HAP-1 (cell line): Measurements from ENCODE around the gene TAF8.

Experiments used
- DNase-seq, 2 experiments: peaks; one replicate each; pipeline ENCODE4 v3.0.0-alpha.2; 2016 to 2020; ENCODE audit warnings: low spot score in 2 of 2
- H3K27me3 ChIP-seq: fragments of 250-450 bp; sonication (Bioruptor Pico); 2 replicates; pipeline ENCODE4 v1.5.1; 2020; ENCODE audit warnings: low read depth, mild to moderate bottlenecking, moderate library complexity
- H3K36me3 ChIP-seq: fragments of 250-450 bp; sonication (Bioruptor Pico); replicated peaks from 2 replicates; pipeline ENCODE4 v1.5.1; 2020; ENCODE audit warnings: mild to moderate bottlenecking
- H3K4me1 ChIP-seq: fragments of 250-450 bp; sonication (Bioruptor Pico); 2 replicates; pipeline ENCODE4 v1.5.1; 2020; ENCODE audit warnings: mild to moderate bottlenecking
- H3K4me3 ChIP-seq: fragments of 250-450 bp; sonication (Bioruptor Pico); 2 replicates; pipeline ENCODE4 v1.5.1; 2020; ENCODE audit warnings: mild to moderate bottlenecking, moderate library complexity
- H3K9me3 ChIP-seq: fragments of 250-450 bp; sonication (Bioruptor Pico); 2 replicates; pipeline ENCODE4 v1.5.1; 2020; ENCODE audit warnings: mild to moderate bottlenecking, moderate library complexity
- in situ Hi-C: fragments of 300-500 bp; cut with MboI; formaldehyde crosslinking; loops from 3 replicates; pipeline ENCODE4 v1.14.3; 2020; ENCODE audit warnings: low sequenced_read_pairs, inconsistent platforms, mixed read lengths

Gene TAF8

GRCh38 chr6:42120895-42121865 is 70.9 kb downstream of the TAF8 start:
- Histone ChIP-seq H3K9me3 (no peaks in the 10 kb centered on the region), H3K4me3 (no peak overlapping the region), H3K36me3 (no peaks in the 10 kb centered on the region), H3K27me3 (no peaks in the 10 kb centered on the region), H3K4me1 (no peaks in the 10 kb centered on the region)
- no peak for DNase-seq
- in situ Hi-C loops = no loop called here

DNA sequence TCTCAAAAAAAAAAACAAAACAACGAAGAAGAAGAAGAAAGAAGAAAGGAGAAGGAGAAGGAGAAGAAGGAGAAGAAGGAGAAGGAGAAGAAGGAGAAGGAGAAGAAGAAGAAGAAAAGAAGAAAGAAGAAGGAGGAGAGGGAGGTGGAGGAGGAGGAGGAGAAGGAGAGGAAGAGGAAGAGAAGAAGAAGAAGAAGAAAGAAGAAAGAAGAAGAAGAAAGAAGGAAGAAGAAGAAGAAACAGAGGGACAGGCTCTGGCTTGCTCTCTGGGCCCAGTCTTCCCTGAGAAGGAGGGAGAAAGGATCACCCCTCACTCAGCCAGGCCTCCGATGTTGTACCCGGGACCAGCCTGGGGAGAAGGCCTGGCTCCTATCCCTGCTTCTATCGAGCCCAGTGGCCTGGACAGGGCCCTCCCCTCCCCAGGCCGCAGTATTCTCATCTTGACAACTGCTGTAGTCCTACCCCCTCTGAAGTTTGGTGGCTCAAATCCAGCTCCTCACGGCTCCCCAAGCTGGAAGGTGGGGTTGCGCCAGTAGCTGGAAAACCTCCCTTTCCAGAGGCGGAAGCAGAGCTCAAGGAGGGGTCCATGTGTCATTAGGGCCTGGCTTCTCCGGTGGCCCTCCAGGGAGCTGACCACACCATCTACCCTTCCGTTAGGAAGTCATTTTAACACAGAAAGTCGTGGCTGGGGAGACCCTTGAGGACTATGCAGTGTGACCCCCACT is 73.2 kb downstream of the TAF8 start:
- Histone ChIP-seq H3K4me3 (no peak overlapping the region), H3K36me3 (no peaks in the 10 kb centered on the region), H3K27me3 (no peaks in the 10 kb centered on the region), H3K9me3 (no peaks in the 10 kb centered on the region), H3K4me1 (no peaks in the 10 kb centered on the region)
- in situ Hi-C loops = no loop called here
- DNase-seq = no peak

GRCh38 chr6:42124223-42124836 is 74.0 kb downstream of the TAF8 start:
- Histone ChIP-seq H3K27me3 (no peaks in the 10 kb centered on the region), H3K4me1 (no peaks in the 10 kb centered on the region), H3K9me3 (no peaks in the 10 kb centered on the region), H3K36me3 (no peaks in the 10 kb centered on the region), H3K4me3 (no peak overlapping the region)
- no peak for DNase-seq
- in situ Hi-C loops = no loop called here

DNA sequence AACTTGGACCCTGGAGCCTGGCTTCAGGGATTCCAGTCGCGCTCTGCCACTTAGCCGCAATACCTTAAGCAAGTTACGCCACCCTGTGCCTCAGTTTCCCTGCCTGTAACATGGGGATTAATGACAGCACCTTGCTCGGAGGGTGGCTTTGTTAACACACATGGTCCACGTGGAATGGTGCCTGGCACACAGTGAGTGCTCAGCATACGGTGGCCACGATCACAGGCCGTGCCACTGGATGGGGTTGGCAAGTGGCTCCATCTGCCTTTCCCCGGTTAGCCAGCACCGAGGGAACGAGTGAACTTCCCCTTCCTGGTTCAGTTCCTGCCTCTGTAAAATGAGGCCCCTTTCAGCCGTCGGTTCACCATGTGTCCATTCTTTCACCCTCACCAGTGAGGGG is 74.9 kb downstream of the TAF8 start:
- no peaks in the 10 kb centered on the region for H3K36me3 ChIP-seq
- DNase-seq = no peak
- no peaks in the 10 kb centered on the region for H3K4me1 ChIP-seq
- no peaks in the 10 kb centered on the region for H3K9me3 ChIP-seq
- no peak overlapping the region for H3K4me3 ChIP-seq
- in situ Hi-C loops = no loop called here
- H3K27me3 ChIP-seq = no peaks in the 10 kb centered on the region

GRCh38 chr6:42125663-42126062 is 75.3 kb downstream of the TAF8 start:
- DNase-seq = no peak
- no peaks in the 10 kb centered on the region for H3K36me3 ChIP-seq
- no peaks in the 10 kb centered on the region for H3K9me3 ChIP-seq
- no peaks in the 10 kb centered on the region for H3K4me1 ChIP-seq
- H3K4me3 ChIP-seq = no peak overlapping the region
- no peaks in the 10 kb centered on the region for H3K27me3 ChIP-seq
- in situ Hi-C loops = no loop called here

DNA sequence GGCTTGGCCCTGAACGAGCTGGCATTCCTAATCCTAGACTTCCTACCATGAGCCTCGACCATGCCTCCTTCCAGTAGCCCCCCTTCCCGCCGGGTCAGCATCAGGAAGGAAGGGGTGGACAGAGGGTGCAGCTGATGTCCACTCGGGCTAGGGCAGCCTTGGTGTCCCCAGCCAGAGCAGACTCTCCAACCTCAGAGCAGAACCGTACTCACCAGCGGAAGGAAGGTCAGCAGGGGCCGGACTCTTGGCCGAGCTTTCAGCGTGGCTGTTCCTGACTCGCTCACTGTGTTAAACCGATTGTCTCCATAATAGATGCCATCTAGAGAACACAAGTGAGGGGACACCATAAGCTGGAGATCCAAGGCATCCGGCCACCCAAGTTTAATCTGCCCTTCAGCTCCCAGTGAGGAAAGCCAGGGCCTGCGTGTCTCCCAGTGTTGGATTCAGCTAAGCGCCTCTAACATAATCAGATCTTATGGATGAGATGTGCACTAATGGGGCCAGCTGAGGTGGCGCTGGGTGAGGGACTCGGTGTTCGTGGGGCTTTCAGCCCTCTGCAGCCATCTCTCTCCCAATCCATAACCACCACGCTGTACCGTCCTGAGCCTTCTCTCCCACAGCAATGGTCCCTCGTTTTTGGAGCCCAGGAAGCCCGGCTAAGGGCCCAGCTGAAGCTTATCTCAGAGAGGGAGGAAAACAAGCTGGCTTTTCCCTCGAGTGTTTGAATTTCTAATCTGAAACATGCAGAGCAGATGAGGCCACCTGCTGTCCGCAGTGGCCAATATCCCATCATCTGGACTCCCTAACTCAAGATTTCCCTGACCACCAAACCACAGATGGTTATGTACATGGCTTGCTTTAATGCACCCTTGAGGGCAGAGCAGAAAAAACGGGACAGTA is 78.4 kb downstream of the TAF8 start:
- in situ Hi-C loops = no loop called here
- Histone ChIP-seq H3K4me3 (no peak overlapping the region), H3K27me3 (no peaks in the 10 kb centered on the region), H3K9me3 (no peaks in the 10 kb centered on the region), H3K36me3 (no peaks in the 10 kb centered on the region), H3K4me1 (peaks cover 2% of the 10 kb centered on the region; the same call in 1 of the 2 replicates)
- no peak for DNase-seq

DNA sequence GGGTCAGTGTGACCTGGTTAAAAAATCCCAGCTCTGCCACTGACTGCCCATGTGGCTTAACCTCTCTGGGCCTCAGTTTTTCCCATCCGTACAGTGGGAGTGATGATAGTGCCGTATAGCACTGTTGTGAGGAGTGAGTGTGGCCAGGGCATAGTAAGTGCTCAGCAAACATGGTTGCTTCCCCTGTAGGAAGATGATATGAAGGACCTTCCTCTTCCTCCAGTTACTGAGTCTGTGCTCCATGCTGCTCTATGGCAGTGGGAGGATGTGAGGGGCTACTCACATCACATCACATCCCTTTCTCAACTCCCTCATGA is 79.0 kb downstream of the TAF8 start:
- H3K27me3 ChIP-seq = no peaks in the 10 kb centered on the region
- in situ Hi-C loops = no loop called here
- peaks cover 2% of the 10 kb centered on the region; the same call in 1 of the 2 replicates for H3K4me1 ChIP-seq
- no peaks in the 10 kb centered on the region for H3K9me3 ChIP-seq
- no peaks in the 10 kb centered on the region for H3K36me3 ChIP-seq
- no peak overlapping the region for H3K4me3 ChIP-seq
- no peak for DNase-seq

GRCh38 chr6:42131531-42131930 is 81.2 kb downstream of the TAF8 start:
- H3K36me3 ChIP-seq = no peaks in the 10 kb centered on the region
- no peak overlapping the region for H3K4me3 ChIP-seq

GRCh38 chr6:42133926-42134325 is 83.6 kb downstream of the TAF8 start:
- no peak for DNase-seq
- in situ Hi-C loops = no loop called here
- H3K4me1 ChIP-seq = peaks cover 20% of the 10 kb centered on the region
- no peaks in the 10 kb centered on the region for H3K9me3 ChIP-seq
- no peaks in the 10 kb centered on the region for H3K36me3 ChIP-seq
- no peak overlapping the region for H3K4me3 ChIP-seq
- no peaks in the 10 kb centered on the region for H3K27me3 ChIP-seq

More at GRCh38 chr6:42131531-42131930, 81.2 kb downstream of the TAF8 start:
- Histone ChIP-seq H3K9me3 (no peaks in the 10 kb centered on the region), H3K27me3 (no peaks in the 10 kb centered on the region), H3K4me1 (peaks cover 2% of the 10 kb centered on the region; the same call in 1 of the 2 replicates)
- peak; percentile 30 to 34 for DNase-seq
- in situ Hi-C loops = no loop called here

- H3K9me3 ChIP-seq = no peaks in the 10 kb centered on the region
- peaks cover 25% of the 10 kb centered on the region for H3K4me1 ChIP-seq
- H3K27me3 ChIP-seq = no peaks in the 10 kb centered on the region
- DNase-seq = no peak
- no peak overlapping the region for H3K4me3 ChIP-seq
- in situ Hi-C loops = no loop called here
- H3K36me3 ChIP-seq = no peaks in the 10 kb centered on the region
Measured at GRCh38 chr6:42135161-42135560, 84.8 kb downstream of the TAF8 start.

DNA sequence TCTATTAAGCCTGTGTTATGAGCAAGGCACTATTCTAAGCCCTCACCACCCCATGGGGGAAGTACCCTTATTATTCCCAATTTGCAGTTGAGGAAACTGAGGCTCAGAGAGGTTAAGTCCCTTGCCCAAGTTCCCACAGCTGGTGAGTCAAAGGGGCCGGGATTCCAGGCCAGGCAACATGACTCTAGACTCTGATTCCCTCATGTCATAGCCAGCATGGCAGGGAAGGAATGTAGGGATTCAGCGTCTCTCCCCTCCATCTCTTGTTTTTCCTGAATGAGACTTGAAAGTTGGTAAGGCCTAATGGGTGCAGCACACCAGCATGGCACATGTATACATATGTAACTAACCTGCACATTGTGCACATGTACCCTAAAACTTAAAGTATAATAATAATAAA is 85.4 kb downstream of the TAF8 start:
- Histone ChIP-seq H3K36me3 (no peaks in the 10 kb centered on the region), H3K4me3 (no peak overlapping the region)

DNA sequence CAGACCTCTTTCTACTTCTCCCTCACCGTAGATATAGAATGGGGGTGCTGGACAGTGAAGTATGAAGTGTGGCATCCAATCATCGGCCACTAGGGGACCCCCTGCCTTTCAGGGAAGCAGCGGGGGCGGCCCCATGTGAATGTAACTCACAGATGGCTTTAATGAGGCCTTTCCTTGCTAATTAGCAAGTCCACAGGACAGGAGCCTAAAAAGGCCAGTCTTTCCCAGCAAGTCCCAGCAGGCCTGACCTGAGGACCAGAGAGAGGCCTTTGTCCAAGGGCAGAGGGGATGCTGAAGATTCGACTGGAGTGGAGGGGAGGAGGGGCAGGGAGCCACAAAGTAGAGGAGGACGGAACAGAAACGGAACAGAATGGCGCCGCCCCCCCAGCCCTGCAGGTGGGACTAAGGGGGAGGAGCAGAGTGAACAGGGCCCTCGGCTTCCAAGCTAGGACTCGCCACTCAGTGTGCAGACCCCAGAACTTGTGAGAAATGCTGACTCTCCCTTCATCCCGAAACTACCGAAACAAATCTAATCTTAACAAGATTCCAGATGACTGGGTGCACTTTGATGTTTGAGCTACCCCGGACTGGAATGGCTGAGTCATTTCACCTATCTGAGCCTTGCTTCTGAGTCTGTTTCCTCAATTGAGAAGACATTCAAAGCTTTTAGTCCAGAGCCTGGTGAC is 86.3 kb downstream of the TAF8 start:
- Histone ChIP-seq H3K9me3 (no peaks in the 10 kb centered on the region), H3K4me1 (peaks cover 23% of the 10 kb centered on the region), H3K27me3 (no peaks in the 10 kb centered on the region), H3K36me3 (no peaks in the 10 kb centered on the region), H3K4me3 (no peak overlapping the region)
- in situ Hi-C loops = no loop called here
- peak; percentile 20 to 66 for DNase-seq

More for the DNA sequence above, 85.4 kb downstream of the TAF8 start:
- DNase-seq = no peak
- in situ Hi-C loops = no loop called here
- no peaks in the 10 kb centered on the region for H3K27me3 ChIP-seq
- peaks cover 25% of the 10 kb centered on the region for H3K4me1 ChIP-seq
- H3K9me3 ChIP-seq = no peaks in the 10 kb centered on the region
